ENCODE measurements around the gene TDRD5. TPM values are rescaled to one million over a fixed set of nuclear protein-coding genes. Genes with fewer than 3 reads are reported as not detected.
"Not testable (repeated sequence)": the region's sequence is repeated elsewhere in the genome, so short reads cannot be mapped to it uniquely, and the experiment has no call there.

The TDRD5 gene
- total RNA-seq, 6 experiments from 2014 or later, result not detected

- H3K4me1 Mint-ChIP-seq (ENCODE audit: low read depth), result no peaks in the 10 kb centered on the region
Observed at GRCh38 chr1:179663810-179664209, 72.2 kb downstream of the TDRD5 start.

GRCh38 chr1:179677882-179678281 lies 86.2 kb downstream of the TDRD5 start:
- H3K4me3 Mint-ChIP-seq, result no peak overlapping the region
- no peak for DNase-seq
- no peak overlapping the region for H3K27ac Mint-ChIP-seq
- TF ChIP-seq, protein P1, sequence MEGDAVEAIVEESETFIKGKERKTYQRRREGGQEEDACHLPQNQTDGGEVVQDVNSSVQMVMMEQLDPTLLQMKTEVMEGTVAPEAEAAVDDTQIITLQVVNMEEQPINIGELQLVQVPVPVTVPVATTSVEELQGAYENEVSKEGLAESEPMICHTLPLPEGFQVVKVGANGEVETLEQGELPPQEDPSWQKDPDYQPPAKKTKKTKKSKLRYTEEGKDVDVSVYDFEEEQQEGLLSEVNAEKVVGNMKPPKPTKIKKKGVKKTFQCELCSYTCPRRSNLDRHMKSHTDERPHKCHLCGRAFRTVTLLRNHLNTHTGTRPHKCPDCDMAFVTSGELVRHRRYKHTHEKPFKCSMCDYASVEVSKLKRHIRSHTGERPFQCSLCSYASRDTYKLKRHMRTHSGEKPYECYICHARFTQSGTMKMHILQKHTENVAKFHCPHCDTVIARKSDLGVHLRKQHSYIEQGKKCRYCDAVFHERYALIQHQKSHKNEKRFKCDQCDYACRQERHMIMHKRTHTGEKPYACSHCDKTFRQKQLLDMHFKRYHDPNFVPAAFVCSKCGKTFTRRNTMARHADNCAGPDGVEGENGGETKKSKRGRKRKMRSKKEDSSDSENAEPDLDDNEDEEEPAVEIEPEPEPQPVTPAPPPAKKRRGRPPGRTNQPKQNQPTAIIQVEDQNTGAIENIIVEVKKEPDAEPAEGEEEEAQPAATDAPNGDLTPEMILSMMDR (IDR thresholded peaks at IDR 0.05), result no peak
- no peaks in the 10 kb centered on the region for H3K36me3 Mint-ChIP-seq (ENCODE audit: low read depth)
- H3K27me3 Mint-ChIP-seq (ENCODE audit: insufficient read depth), result peaks cover 2% of the 10 kb centered on the region; the same call in 1 of the 2 replicates
- no peaks in the 10 kb centered on the region for H3K4me1 Mint-ChIP-seq (ENCODE audit: low read depth)
- no peaks in the 10 kb centered on the region for H3K9me3 Mint-ChIP-seq

More at GRCh38 chr1:179663810-179664209, 72.2 kb downstream of the TDRD5 start:
- H3K36me3 Mint-ChIP-seq (ENCODE audit: low read depth), result no peaks in the 10 kb centered on the region
- TF ChIP-seq, protein P1 (IDR thresholded peaks at IDR 0.05), result no peak
- no peaks in the 10 kb centered on the region; the same call in 1 of the 2 replicates for H3K9me3 Mint-ChIP-seq
- no peak for DNase-seq
- H3K27me3 Mint-ChIP-seq (ENCODE audit: insufficient read depth), result peaks cover 6% of the 10 kb centered on the region
- no peak overlapping the region for H3K4me3 Mint-ChIP-seq
- no peak overlapping the region for H3K27ac Mint-ChIP-seq

GRCh38 chr1:179694530-179694929 lies 102.9 kb downstream of the TDRD5 start:
- not testable (repeated sequence) for H3K4me1 Mint-ChIP-seq (ENCODE audit: low read depth); H3K4me3 Mint-ChIP-seq; H3K9me3 Mint-ChIP-seq; H3K27ac Mint-ChIP-seq; H3K36me3 Mint-ChIP-seq (ENCODE audit: low read depth); DNase-seq
- peaks cover 17% of the 10 kb centered on the region for H3K27me3 Mint-ChIP-seq (ENCODE audit: insufficient read depth)

GRCh38 chr1:179702946-179703539 lies 111.4 kb downstream of the TDRD5 start:
- H3K27ac Mint-ChIP-seq, result no peak overlapping the region
- H3K9me3 Mint-ChIP-seq, result no peaks in the 10 kb centered on the region
- H3K27me3 Mint-ChIP-seq (ENCODE audit: insufficient read depth), result peaks cover 4% of the 10 kb centered on the region
- H3K4me3 Mint-ChIP-seq, result no peak overlapping the region
- H3K4me1 Mint-ChIP-seq (ENCODE audit: low read depth), result no peaks in the 10 kb centered on the region
- DNase-seq, result no peak
- no peaks in the 10 kb centered on the region for H3K36me3 Mint-ChIP-seq (ENCODE audit: low read depth)
- TF ChIP-seq, protein P1 (IDR thresholded peaks at IDR 0.05), result no peak

DNA sequence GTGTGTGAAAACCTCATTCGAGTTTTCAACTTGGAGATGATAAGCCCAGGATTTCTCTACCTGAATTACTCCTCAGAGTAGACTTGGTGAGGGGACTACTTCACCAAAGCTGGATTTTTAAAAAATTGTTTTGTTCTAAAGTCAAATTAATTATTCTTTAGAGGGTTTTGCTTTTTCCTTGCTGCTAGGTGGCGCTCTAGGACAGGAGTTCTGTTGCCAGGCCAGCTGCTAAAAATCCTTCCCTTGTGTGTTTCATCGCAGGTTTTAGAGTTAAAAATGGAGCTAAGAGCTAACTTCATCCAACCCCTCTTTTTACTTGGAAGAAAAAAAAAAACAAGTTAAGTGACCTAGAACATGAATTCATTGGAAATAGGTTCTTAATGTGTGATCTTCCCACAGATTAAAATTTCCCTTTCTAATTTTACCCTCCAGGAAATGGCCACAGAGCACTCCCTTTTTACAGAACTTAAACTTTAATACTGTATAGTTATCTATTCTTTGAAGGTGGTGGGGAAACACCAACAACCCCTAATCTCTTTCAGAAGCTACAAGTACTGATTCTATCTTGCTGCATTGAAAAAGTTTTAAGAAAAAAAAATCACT lies 114.8 kb downstream of the TDRD5 start:
- H3K9me3 Mint-ChIP-seq, result no peaks in the 10 kb centered on the region
- no peaks in the 10 kb centered on the region; the same call in 1 of the 2 replicates for H3K4me1 Mint-ChIP-seq (ENCODE audit: low read depth)
- TF ChIP-seq, protein P1 (IDR thresholded peaks at IDR 0.05), result peak; percentile 91
- peak; percentile 43 for DNase-seq
- H3K36me3 Mint-ChIP-seq (ENCODE audit: low read depth), result no peaks in the 10 kb centered on the region
- no peak overlapping the region for H3K27ac Mint-ChIP-seq
- no peak overlapping the region for H3K4me3 Mint-ChIP-seq
- peaks cover 4% of the 10 kb centered on the region; the same call in 1 of the 2 replicates for H3K27me3 Mint-ChIP-seq (ENCODE audit: insufficient read depth)

GRCh38 chr1:179707406-179707805 lies 115.8 kb downstream of the TDRD5 start:
- Mint-ChIP-seq H3K4me3 (no peak overlapping the region), H3K9me3 (no peaks in the 10 kb centered on the region), H3K36me3 (ENCODE audit: low read depth) (no peaks in the 10 kb centered on the region), H3K4me1 (ENCODE audit: low read depth) (no peaks in the 10 kb centered on the region; the same call in 1 of the 2 replicates), H3K27me3 (ENCODE audit: insufficient read depth) (peaks cover 4% of the 10 kb centered on the region; the same call in 1 of the 2 replicates), H3K27ac (no peak overlapping the region)
- TF ChIP-seq, protein P1 (IDR thresholded peaks at IDR 0.05), result no peak
- DNase-seq, result no peak
